HuH-7.5 (cell line): ENCODE data around the gene PITX1.

ENCODE experiments used
- DNase-seq: peaks from one replicate; pipeline ENCODE4 v3.0.0; 2011; ENCODE audit warnings: low spot score

Gene PITX1

GRCh38 chr5:135062216-135063055 lies 28.4 kb upstream of the PITX1 start:
- no peak for DNase-seq

DNA sequence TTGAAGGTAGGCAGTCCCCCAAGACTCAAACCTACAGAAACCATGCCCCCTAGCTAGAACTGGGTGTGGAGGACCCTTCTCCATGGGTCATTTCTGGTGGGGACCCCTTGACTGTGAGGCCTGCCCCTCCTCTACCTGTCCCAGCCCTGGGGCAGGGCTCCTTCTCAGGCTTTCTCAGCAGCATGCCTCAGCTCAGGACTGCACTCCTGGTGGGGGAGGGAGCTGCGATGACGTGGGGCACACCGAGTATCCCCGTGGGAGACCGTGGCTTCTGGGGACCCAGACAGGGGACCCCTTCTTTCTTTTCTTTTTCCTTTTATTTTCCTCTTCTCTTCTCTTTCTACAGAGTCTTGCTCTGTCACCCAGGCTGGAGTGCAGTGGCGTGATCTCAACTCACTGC lies 27.0 kb upstream of the PITX1 start:
- no peak for DNase-seq

DNA sequence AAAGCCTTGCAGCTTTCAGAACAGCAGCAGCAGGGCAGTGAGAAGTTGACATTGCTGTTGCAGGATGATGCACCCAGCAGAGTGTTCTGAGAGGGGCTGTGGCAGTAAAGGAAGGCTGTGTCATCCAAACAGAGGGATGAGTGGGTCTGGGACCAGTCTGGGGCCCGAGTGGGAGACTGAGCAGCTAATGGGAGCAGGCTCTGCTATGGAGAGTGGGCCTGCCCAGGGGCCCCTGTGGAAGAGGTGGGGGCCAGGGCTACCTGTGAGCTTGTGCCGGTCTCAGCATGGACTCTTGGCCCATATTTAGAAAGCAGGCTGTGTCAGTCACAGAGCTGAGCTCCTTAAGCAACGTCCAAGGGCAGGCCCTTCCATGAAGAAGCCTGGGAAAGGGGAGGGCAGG lies 26.0 kb upstream of the PITX1 start:
- DNase-seq: no peak

DNA sequence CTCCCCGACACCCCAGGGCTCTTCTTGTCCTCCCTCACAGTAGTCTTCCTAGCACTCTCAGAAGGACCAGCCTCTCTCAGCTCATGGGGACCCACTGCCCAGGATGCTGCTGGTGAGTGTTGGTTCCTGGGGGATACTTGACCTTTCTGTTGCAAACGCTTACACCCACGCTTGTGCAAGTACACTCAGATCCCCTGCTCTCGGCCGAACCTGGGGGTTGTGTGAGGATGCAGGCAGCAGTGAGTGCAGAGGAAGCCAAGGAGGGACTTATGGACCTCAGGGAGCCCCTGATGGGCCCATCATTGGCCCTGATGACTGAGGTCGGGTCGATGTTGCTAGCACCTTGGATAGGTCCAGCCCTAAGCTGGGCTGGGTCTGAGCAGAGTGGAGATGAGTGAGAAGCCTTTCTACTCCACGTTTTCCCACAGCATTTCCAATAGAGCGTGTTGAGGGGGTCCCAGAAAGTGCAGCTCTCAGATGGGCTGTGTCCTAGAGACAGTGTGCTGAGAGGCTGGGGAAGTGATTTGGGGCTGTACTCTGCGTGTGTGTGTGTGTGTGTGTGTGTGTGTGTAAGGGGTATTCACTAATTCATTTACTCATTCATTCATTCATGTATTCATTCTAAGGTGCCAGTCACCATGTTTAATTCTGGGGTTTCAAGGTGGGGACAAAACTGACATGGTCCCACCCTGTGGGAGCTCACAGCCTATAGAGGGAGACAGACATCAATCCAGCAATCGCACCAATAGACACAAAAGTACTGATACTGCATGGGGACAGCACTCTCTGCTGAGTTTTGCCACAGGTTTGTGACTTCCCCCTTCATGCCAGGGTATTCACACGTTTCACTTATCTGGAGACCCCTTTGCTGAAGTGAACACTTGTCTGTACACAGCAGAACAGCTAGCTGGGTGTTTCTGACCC lies 25.2 kb upstream of the PITX1 start:
- DNase-seq: no peak

DNA sequence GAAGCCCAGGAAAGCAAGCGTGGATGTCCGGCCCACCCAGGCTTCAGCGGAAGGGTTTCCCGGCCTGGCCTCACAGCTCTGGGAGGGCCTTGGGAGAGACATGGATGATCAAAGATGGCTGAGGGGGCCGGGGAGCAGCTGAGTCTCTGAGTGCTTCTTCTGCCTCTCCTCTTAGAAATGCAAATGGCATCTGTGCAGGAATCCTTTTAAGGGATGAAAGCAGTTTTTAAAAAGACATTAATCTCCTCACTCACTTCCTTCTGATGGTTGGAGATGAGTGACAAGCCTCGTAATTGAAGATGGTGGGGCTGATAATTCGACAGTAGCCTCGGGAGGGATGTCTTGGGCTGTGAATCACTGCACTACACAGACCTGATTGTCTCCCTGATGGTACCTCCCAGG lies 24.3 kb upstream of the PITX1 start:
- no peak for DNase-seq

GRCh38 chr5:135057233-135057632 lies 23.2 kb upstream of the PITX1 start:
- DNase-seq: no peak

DNA sequence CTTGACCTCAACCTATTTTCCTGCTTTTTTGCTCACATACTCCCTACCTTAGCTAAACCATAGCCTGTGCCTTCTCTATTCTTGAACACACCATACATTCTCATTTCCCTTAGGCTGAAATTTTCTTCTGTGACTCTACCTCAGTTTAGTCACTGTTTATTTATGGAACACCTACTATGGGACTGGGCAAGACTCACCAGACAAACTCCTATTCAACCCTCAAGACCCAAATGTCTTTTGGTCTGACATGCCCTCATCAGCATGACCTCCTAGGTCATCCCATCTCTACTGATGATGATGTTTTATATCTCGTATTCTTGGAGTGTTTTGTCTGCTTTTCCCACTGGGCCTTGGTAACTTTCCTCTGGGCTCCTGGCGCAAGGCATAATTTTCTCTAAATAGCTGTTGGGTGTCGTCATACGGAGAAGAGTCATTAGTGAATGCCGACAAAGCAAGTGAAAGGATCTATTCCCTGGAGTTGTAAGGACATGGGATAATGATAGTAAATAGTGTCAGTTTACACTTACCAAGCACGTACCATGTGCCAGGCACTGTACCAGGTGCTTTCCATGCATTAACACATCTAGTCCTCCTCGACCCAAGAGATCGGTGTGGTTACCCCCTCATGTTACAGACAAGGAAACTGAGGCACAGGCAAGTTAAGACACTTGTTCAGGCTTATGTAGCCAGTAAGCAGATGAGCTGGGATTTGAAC lies 22.4 kb upstream of the PITX1 start:
- DNase-seq: no peak

DNA sequence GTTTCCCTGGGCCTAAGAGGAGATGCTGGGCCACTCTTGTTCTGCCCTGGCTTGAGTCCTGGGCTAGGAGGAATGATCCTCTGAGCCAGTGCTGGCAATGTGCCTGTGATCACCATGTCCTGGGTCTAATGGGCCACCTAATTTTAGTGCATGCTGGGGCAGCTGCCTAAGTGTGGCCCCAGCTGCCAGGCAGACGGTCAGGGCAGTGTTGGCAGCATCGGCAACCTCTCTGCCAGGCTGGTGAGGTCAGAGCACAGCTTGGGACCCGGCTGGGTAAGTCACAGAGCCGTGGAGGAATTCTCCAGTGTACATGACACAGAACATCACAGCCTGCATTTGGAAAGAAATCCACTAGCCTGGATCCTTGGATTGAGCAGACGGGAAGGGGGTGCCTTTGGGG lies 21.4 kb upstream of the PITX1 start:
- DNase-seq: no peak

GRCh38 chr5:135054546-135054945 lies 20.5 kb upstream of the PITX1 start:
- DNase-seq: no peak

DNA sequence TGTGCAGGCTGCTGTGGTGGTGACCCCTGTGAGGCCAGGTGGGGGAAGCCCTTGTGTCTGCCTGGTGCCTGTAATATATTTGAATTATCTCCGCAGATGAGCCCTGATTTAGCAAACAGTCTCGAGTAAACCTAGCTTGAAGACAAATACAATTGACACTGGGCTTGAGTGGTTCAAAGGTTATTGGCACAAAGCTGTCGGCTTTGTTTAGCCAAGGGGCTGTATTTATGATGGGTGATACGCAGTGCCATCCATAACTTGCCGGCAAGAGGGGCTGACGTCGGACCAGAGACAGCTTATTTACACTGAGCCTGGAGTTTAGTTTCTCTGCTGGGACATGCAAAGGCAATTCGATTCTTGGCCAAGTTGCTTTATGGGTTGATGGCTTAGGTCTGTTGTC lies 20.0 kb upstream of the PITX1 start:
- no peak for DNase-seq

- DNase-seq: no peak
Measured at GRCh38 chr5:135053278-135053677, 19.2 kb upstream of the PITX1 start.

DNA sequence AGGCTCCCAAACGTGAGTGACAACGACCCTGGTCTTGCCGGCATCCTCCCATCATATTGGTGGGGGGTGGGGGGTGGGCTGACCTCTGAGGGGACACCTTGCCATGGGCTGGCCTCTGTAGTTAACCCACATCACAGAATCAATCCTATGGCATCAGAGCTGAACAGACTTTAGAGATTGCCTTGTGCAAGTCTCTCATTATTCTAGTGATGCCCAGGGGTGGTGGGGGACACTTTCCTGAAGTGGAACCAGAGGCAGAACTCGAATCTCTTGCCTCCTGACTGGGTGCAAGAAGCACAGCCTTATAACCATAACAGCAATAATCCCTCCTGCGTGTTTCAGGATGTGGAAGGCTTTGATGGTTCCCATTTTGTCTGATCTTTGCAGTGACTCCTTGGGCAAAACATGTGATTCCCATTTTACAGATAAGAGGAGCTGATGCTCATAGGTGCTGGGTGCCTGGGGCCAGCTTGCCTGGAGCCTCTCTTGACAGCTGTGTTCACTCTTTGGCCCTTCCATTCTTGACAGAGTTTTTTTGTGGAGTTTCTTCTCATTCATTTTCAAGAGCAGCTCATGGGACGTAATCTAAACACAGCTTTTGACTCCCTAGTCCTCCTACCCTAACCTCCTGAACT lies 18.6 kb upstream of the PITX1 start:
- DNase-seq: no peak

GRCh38 chr5:135051872-135052271 lies 17.8 kb upstream of the PITX1 start:
- DNase-seq: no peak

GRCh38 chr5:135051399-135051798 lies 17.4 kb upstream of the PITX1 start:
- no peak for DNase-seq

GRCh38 chr5:135050244-135050767 lies 16.3 kb upstream of the PITX1 start:
- DNase-seq: no peak

- no peak for DNase-seq
Measured at GRCh38 chr5:135048930-135049329, 14.9 kb upstream of the PITX1 start.

GRCh38 chr5:135048286-135048685 lies 14.3 kb upstream of the PITX1 start:
- DNase-seq: no peak

DNA sequence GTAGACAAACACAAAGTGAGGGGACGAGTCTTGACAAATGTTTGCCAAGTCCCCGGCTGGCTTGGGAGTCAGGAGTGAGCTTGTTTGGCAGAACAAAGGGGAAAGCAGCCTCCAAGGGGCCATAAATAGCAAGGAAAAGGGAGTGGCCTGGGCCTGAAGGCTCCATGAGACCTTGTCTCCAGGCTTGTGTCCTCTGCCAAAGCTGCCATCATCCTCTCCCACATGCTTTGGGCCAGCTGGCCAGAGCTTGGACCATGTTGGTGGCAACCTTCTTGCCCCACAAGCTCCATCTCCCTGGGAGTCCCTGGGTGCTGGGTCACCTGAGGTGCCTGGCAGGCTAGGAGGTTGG lies 13.3 kb upstream of the PITX1 start:
- no peak for DNase-seq

GRCh38 chr5:135046661-135047346 lies 12.8 kb upstream of the PITX1 start:
- no peak for DNase-seq

GRCh38 chr5:135045488-135045887 lies 11.5 kb upstream of the PITX1 start:
- no peak for DNase-seq

DNA sequence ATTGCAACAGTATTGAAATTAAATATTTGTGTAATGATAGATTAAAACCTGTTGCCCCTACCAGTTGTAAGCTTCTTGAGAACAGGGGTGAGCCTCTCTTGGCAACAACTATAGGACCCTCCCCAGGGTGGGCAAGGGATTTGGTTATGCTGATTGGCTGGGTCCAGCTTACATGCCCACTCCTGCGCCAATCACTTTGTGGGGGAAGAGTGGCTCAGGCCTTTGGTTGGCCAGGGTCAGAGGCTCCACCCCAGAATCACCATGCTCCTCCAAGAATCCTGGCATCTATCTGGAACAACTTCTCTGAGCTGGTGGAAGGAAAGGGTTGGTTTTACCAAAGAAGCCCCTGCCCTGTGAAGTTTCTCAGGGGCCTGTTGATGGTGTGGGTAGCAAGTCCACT lies 8.6 kb upstream of the PITX1 start:
- DNase-seq: no peak
